AG09309 (cell line): ENCODE data around the gene APIP.
"Not testable (repeated sequence)": the region's sequence is repeated elsewhere in the genome, so short reads cannot be mapped to it uniquely, and the experiment has no call there.

ENCODE experiments used
- DNase-seq: peaks from one replicate; pipeline ENCODE4 v3.0.0-alpha.2; 2010; ENCODE audit warnings: low read depth
- H3K4me3 ChIP-seq: 2 replicates; pipeline ENCODE4 v1.5.1; 2011; ENCODE audit warnings: mild to moderate bottlenecking, low read depth, low read length, moderate library complexity; ENCODE audit not compliant: control insufficient read depth
- TF ChIP-seq, protein P1 (sequence below): IDR thresholded peaks from 2 replicates; pipeline ENCODE4 v1.5.1; 2011; ENCODE audit warnings: mild to moderate bottlenecking, low read depth, low read length, inconsistent platforms; ENCODE audit not compliant: insufficient read depth, control insufficient read depth; ENCODE audit errors: missing control alignments

Gene APIP

GRCh38 chr11:34926831-34927132, 10.6 kb upstream of the APIP start:
- TF ChIP-seq, protein P1, sequence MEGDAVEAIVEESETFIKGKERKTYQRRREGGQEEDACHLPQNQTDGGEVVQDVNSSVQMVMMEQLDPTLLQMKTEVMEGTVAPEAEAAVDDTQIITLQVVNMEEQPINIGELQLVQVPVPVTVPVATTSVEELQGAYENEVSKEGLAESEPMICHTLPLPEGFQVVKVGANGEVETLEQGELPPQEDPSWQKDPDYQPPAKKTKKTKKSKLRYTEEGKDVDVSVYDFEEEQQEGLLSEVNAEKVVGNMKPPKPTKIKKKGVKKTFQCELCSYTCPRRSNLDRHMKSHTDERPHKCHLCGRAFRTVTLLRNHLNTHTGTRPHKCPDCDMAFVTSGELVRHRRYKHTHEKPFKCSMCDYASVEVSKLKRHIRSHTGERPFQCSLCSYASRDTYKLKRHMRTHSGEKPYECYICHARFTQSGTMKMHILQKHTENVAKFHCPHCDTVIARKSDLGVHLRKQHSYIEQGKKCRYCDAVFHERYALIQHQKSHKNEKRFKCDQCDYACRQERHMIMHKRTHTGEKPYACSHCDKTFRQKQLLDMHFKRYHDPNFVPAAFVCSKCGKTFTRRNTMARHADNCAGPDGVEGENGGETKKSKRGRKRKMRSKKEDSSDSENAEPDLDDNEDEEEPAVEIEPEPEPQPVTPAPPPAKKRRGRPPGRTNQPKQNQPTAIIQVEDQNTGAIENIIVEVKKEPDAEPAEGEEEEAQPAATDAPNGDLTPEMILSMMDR: no peak
- H3K4me3 ChIP-seq: no peak overlapping the region
- DNase-seq: peak; percentile 18

DNA sequence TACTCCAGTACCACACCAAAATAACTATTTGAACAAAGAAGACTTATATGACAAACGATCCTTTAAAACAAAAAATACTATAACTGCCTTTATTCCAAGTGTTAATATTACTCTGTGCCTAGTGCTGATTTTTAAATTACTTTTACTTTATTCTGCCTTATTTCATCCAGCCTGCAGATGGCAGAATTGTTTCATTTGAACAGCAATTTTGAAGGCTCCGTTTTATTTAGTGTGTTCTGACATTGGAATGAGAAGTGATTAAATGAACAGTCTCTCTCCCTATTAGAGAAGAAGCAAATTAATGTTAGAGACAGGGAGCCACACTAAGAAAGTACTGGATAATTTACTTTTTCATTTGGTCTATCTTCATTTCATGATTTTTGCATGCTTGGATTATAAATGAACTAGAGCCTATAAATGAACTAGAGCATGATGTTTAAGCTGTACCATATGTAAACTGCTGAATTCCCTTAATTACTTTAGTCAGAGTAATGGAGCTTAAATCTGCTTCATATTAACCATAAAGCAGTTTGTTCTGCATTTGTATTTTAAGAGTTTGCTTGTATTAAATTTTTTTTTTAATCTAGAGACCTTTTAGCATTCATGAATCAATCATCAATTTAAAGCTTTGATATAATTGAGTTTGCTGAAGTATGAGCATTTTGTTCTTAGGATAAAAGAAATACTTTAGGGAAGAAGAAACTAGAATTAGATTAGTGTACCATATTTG, 10.1 kb upstream of the APIP start:
- TF ChIP-seq, protein P1: peak; percentile 60
- peak; percentile 16 for DNase-seq
- H3K4me3 ChIP-seq: no peak overlapping the region

GRCh38 chr11:34924714-34925113, 8.5 kb upstream of the APIP start:
- no peak overlapping the region for H3K4me3 ChIP-seq
- TF ChIP-seq, protein P1: no peak
- no peak for DNase-seq

GRCh38 chr11:34921156-34921555, 5.0 kb upstream of the APIP start:
- TF ChIP-seq, protein P1: no peak
- H3K4me3 ChIP-seq: no peak overlapping the region
- no peak for DNase-seq

GRCh38 chr11:34916843-34917770, 928 bp upstream of the APIP start:
- H3K4me3 ChIP-seq: peak overlapping the region; percentile 77
- DNase-seq: no peak
- TF ChIP-seq, protein P1: no peak

- no peak for DNase-seq
- TF ChIP-seq, protein P1: no peak
- peak overlapping the region; percentile 77 for H3K4me3 ChIP-seq
These were observed 804 bp downstream of the APIP start for GRCh38 chr11:34915136-34916014.

GRCh38 chr11:34913556-34913955, 2.6 kb downstream of the APIP start:
- DNase-seq, H3K4me3 ChIP-seq: not testable (repeated sequence)
